RWPE1 (cell line): ENCODE data around the gene ZNF217.
"Not testable (repeated sequence)": the region's sequence is repeated elsewhere in the genome, so short reads cannot be mapped to it uniquely, and the experiment has no call there.

Source experiments
- CTCF ChIA-PET: fragments of 350-600 bp; sonication (Branson Sonifier 250); formaldehyde crosslinking; extraction: SDS; loops from one replicate; lab custom pipeline; 2021; lab: Yijun Ruan, JAX
- POLR2A ChIA-PET: fragments of 400-600 bp; formaldehyde crosslinking; extraction: SDS; loops from one replicate; lab custom pipeline; 2020; ENCODE audit warnings: antibody characterized with exemption; ENCODE audit not compliant: low non-redundant PET; lab: Yijun Ruan, JAX
- DNase-seq: peaks from one replicate; pipeline ENCODE4 v3.0.0; 2012; ENCODE audit warnings: low spot score
- H3K27ac ChIP-seq: fragments of 450-650 bp; 2 replicates; pipeline ENCODE4 v1.5.1; 2017
- CTCF ChIP-seq: fragments of 450-650 bp; conservative IDR thresholded peaks from 2 replicates; pipeline ENCODE4 v1.5.1; 2017; ENCODE audit warnings: low read depth, mild to moderate bottlenecking

Gene ZNF217

GRCh38 chr20:53547664-53548239 is 45.9 kb downstream of the ZNF217 start:
- ChIA-PET POLR2A (interaction anchor here (0.7 kb wide), 1 partner anchor 134 kb away, joined by 3 read pairs; no protein-coding TSS in a partner anchor), CTCF (interaction anchor here (0.5 to 2.8 kb wide), 22 partner anchors 9 to 1419 kb away, joined by 3 to 25 read pairs (median 4); no protein-coding TSS in a partner anchor)
- TF ChIP-seq CTCF, result peak; percentile 96
- DNase-seq, result peak; percentile 92
- H3K27ac ChIP-seq, result no peak overlapping the region

- no peak overlapping the region for H3K27ac ChIP-seq
- DNase-seq, result no peak
- POLR2A ChIA-PET, result no interaction called here
- CTCF ChIA-PET, result interaction anchor here (0.7 to 2.0 kb wide), 3 partner anchors 8 to 742 kb away, joined by 3 to 13 read pairs (median 3); no protein-coding TSS in a partner anchor
- TF ChIP-seq CTCF, result no peak
Observed at GRCh38 chr20:53539516-53539915, 54.1 kb downstream of the ZNF217 start.

DNA sequence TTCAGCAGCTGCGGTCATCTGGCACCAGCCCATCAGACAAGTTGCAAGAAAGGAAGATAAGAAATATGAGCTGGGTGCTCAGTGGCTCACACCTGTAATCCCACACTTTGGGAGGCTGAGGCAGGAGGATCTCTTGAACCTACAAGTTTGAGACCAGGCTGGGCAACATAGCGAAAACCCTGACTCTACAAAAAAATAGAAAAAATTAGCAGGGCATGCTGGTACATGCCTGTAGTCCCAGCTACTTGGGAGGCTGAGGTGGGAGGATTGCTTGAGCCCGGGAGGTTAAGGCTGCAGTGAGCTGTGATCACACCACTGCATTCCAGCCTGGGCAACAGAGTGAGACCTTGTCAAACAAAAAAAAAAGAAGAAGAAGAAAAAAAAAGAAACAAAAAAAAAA is 57.3 kb downstream of the ZNF217 start:
- POLR2A ChIA-PET, DNase-seq, CTCF ChIA-PET, H3K27ac ChIP-seq: not testable (repeated sequence)

- TF ChIP-seq CTCF, result no peak
- H3K27ac ChIP-seq, result no peak overlapping the region
- ChIA-PET CTCF (no interaction called here), POLR2A (no interaction called here)
- no peak for DNase-seq
Observed at GRCh38 chr20:53535878-53536277, 57.8 kb downstream of the ZNF217 start.

GRCh38 chr20:53534037-53534436 is 59.6 kb downstream of the ZNF217 start:
- H3K27ac ChIP-seq, result no peak overlapping the region
- no peak for TF ChIP-seq CTCF
- ChIA-PET POLR2A (no interaction called here), CTCF (no interaction called here)
- no peak for DNase-seq

GRCh38 chr20:53533500-53533899 is 60.1 kb downstream of the ZNF217 start:
- POLR2A ChIA-PET, result no interaction called here
- DNase-seq, result no peak
- CTCF ChIA-PET, result no interaction called here
- H3K27ac ChIP-seq, result no peak overlapping the region
- no peak for TF ChIP-seq CTCF

GRCh38 chr20:53532654-53533312 is 60.9 kb downstream of the ZNF217 start:
- POLR2A ChIA-PET, H3K27ac ChIP-seq, DNase-seq: not testable (repeated sequence)
- CTCF ChIA-PET, result interaction anchor here (0.7 kb wide), 1 partner anchor 1107 kb away, joined by 3 read pairs; no protein-coding TSS in a partner anchor
